Smooth muscle cell (in vitro differentiated cells): ENCODE data around the gene CDH15. TPM values are rescaled to one million over a fixed set of nuclear protein-coding genes. Genes with fewer than 3 reads are reported as not detected.

ENCODE experiments used
- DNase-seq: peaks from one replicate; lab custom pipeline; 2025; ENCODE audit not compliant: unreplicated experiment; lab: John Stamatoyannopoulos, UW
- H2AFZ ChIP-seq: fragments of 200-600 bp; sonication (generic); 2 replicates; pipeline ENCODE4 v1.6.0; 2016; ENCODE audit warnings: antibody characterized with exemption, low read depth, mild to moderate bottlenecking
- H3F3A ChIP-seq: fragments of 200-600 bp; sonication (generic); 2 replicates; pipeline ENCODE4 v1.6.0; 2017; ENCODE audit warnings: antibody characterized with exemption, low read depth
- H3K27ac ChIP-seq: fragments of 200-600 bp; sonication (generic); 2 replicates; pipeline ENCODE4 v1.5.1; 2016; ENCODE audit warnings: low read depth, mild to moderate bottlenecking
- H3K27me3 ChIP-seq: fragments of 200-600 bp; sonication (generic); 2 replicates; pipeline ENCODE4 v1.6.1; 2016; ENCODE audit warnings: low read depth, mild to moderate bottlenecking
- H3K36me3 ChIP-seq: fragments of 200-600 bp; sonication (generic); 2 replicates; pipeline ENCODE4 v1.5.1; 2016; ENCODE audit warnings: low read depth
- H3K4me1 ChIP-seq: fragments of 200-600 bp; sonication (generic); 2 replicates; pipeline ENCODE4 v1.5.1; 2016; ENCODE audit warnings: low read depth
- H3K4me2 ChIP-seq: fragments of 200-600 bp; sonication (generic); 2 replicates; pipeline ENCODE4 v1.6.0; 2016; ENCODE audit warnings: mild to moderate bottlenecking
- H3K4me3 ChIP-seq: fragments of 200-600 bp; sonication (generic); 2 replicates; pipeline ENCODE4 v1.5.1; 2016; ENCODE audit warnings: mild to moderate bottlenecking
- H3K79me2 ChIP-seq: fragments of 200-600 bp; sonication (generic); 2 replicates; pipeline ENCODE4 v1.6.0; 2016; ENCODE audit warnings: low read depth, mild to moderate bottlenecking
- H3K9ac ChIP-seq: fragments of 200-600 bp; sonication (generic); 2 replicates; pipeline ENCODE4 v1.6.0; 2016; ENCODE audit warnings: low read depth
- H3K9me3 ChIP-seq: fragments of 200-600 bp; sonication (generic); replicated peaks from 2 replicates; pipeline ENCODE4 v1.5.1; 2016; ENCODE audit warnings: low read depth
- H4K20me1 ChIP-seq: fragments of 200-600 bp; sonication (generic); 2 replicates; pipeline ENCODE4 v1.6.0; 2016; ENCODE audit warnings: low read depth
- WGBS: methylation state at CpG from one replicate; pipeline ENCODE4 v1.1.7; 2016; ENCODE audit warnings: low lambda C conversion rate; 5-methylcytosine and 5-hydroxymethylcytosine counted together
- polyA plus RNA-seq: library from polyadenylated mRNA; unstranded; fragments of >200 nt; fragmentation: Nextera tagmentation; extraction: Ambion mirVana; gene quantifications from 2 replicates; pipeline ENCODE4 v1.2.1, GENCODE V29; 2016
- total RNA-seq: library from RNA; depleted of rRNA; stranded (reverse); fragments of >200 nt; gene quantifications from 2 replicates; pipeline ENCODE4 v1.2.3, GENCODE V29; 2014
- TF ChIP-seq, protein P1 (sequence below): fragments of 200-600 bp; sonication (generic); IDR thresholded peaks from 2 replicates; pipeline ENCODE4 v1.5.1; 2017; ENCODE audit warnings: borderline replicate concordance, mild to moderate bottlenecking, antibody characterized with exemption; ENCODE audit not compliant: insufficient read depth, poor library complexity, severe bottlenecking

The CDH15 gene
- total and polyA plus RNA-seq, 2 experiments from 2014 or later: 0.36 to 1.4 TPM

DNA sequence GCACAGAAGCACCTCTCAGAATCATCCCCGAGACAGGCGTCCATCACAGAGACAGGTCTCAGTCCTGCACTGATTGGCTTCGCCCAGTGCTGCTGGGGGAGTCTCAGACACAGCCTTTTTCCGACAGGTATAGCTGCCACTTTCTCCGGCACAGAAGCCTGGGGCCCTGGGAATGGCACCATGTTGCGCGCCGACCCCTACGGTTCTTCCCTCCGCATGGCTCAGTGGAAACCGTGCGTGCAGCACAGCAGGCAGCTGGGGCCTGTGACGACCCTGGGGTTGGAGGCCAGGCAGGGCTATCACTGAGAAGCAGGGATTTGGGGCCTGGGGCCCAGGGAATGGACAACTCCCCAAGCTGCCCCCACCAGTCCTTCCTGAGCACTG lies 29.7 kb upstream of the CDH15 start:
- TF ChIP-seq, protein P1, sequence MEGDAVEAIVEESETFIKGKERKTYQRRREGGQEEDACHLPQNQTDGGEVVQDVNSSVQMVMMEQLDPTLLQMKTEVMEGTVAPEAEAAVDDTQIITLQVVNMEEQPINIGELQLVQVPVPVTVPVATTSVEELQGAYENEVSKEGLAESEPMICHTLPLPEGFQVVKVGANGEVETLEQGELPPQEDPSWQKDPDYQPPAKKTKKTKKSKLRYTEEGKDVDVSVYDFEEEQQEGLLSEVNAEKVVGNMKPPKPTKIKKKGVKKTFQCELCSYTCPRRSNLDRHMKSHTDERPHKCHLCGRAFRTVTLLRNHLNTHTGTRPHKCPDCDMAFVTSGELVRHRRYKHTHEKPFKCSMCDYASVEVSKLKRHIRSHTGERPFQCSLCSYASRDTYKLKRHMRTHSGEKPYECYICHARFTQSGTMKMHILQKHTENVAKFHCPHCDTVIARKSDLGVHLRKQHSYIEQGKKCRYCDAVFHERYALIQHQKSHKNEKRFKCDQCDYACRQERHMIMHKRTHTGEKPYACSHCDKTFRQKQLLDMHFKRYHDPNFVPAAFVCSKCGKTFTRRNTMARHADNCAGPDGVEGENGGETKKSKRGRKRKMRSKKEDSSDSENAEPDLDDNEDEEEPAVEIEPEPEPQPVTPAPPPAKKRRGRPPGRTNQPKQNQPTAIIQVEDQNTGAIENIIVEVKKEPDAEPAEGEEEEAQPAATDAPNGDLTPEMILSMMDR: no peak

DNA sequence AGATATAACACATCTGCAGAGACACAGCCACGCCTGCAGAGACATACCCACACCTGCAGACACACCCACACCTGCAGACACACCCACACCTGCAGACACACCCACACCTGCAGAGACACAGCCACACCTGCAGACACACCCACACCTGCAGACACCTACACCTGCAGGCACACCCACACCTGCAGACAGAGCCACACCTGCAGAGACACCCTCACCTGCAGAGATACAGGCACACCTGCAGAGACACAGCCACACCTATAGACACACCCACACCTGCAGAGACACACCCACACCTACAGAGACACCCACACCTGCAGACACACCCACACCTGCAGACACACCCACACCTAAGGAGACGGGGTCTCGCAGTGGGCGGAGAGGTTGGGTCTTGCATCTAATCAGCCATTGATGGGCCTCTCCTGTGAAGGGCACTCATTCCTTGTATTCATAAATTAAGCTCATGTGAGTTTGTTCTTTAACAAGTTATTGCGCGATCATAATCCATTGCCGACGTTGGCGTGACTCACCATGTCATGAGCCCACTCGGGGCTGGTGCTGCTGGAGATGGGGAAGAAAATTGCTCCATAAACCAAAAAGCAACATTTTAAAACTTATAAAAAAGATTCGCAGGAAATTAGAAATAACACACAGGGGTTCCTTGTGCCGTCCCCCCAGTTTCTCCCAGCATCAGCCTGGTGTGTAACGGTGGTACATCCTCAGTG lies 28.9 kb upstream of the CDH15 start:
- Histone ChIP-seq H3K27me3 (no peaks in the 10 kb centered on the region), H3F3A (no peaks in the 10 kb centered on the region), H3K9me3 (no peaks in the 10 kb centered on the region), H3K9ac (no peak overlapping the region), H3K4me2 (no peak overlapping the region), H3K4me3 (no peak overlapping the region), H3K4me1 (no peaks in the 10 kb centered on the region), H3K27ac (no peak overlapping the region), H4K20me1 (no peaks in the 10 kb centered on the region), H2AFZ (no peak overlapping the region), H3K79me2 (no peaks in the 10 kb centered on the region), H3K36me3 (no peaks in the 10 kb centered on the region)
- DNase-seq: no peak
- TF ChIP-seq, protein P1: no peak
- 94% methylated on average over 13 of the region's 13 CpGs for WGBS

More for the DNA sequence above, 29.7 kb upstream of the CDH15 start:
- H3K79me2 ChIP-seq: no peaks in the 10 kb centered on the region
- H3K27ac ChIP-seq: no peak overlapping the region
- H3K36me3 ChIP-seq: no peaks in the 10 kb centered on the region
- no peak for DNase-seq
- H3K9ac ChIP-seq: no peak overlapping the region
- H3K9me3 ChIP-seq: no peaks in the 10 kb centered on the region
- H3F3A ChIP-seq: no peaks in the 10 kb centered on the region
- no peaks in the 10 kb centered on the region for H3K4me1 ChIP-seq
- no peaks in the 10 kb centered on the region for H4K20me1 ChIP-seq
- H3K4me2 ChIP-seq: no peak overlapping the region
- H3K27me3 ChIP-seq: no peaks in the 10 kb centered on the region
- over 99% methylated on average over 13 of the region's 13 CpGs for WGBS
- no peak overlapping the region for H2AFZ ChIP-seq
- H3K4me3 ChIP-seq: no peak overlapping the region

DNA sequence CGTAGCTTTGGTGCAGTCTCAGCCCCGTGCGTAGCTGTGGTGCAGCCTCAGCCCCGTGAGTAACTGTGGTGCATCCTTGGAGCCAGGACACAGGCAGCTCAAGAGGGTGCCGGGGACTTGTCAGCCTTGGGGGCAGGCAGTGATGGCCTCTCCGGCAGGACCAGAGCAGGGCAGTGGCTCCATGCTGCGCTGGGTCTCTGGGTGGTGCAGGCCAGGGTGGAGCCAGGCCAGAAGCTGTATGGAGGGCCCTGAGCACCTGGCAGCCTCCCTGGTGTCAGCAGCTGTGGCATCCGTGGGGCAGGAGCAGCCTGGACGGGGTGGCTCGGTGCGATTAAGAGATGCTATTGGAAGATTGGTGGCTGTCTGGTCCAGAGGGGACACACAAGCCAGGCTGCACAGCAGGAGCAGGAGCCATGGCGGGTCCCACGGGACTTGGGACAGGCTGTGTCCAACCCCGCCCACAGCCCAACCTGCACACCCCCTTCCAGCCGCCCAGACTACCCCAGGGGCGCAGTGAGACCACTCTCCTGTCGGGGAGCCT lies 28.3 kb upstream of the CDH15 start:
- no peaks in the 10 kb centered on the region for H3K36me3 ChIP-seq
- no peak for DNase-seq

More for the DNA sequence above, 28.3 kb upstream of the CDH15 start:
- Histone ChIP-seq H3K4me3 (no peak overlapping the region), H4K20me1 (no peaks in the 10 kb centered on the region), H3K27me3 (no peaks in the 10 kb centered on the region), H3K27ac (no peak overlapping the region), H3K4me2 (no peak overlapping the region), H3K79me2 (no peaks in the 10 kb centered on the region), H3K9me3 (no peaks in the 10 kb centered on the region), H3F3A (no peaks in the 10 kb centered on the region), H3K4me1 (no peaks in the 10 kb centered on the region), H2AFZ (no peak overlapping the region), H3K9ac (no peak overlapping the region)
- TF ChIP-seq, protein P1: no peak
- WGBS: 97% methylated on average over 13 of the region's 17 CpGs
